ENCODE measurements around the gene XAB2. TPM values are rescaled to one million over a fixed set of nuclear protein-coding genes. Genes with fewer than 3 reads are reported as not detected.

XAB2 gene
- total RNA-seq, result 10 to 100 TPM in 3 of 4 donors, 1 to 10 TPM in 1; 10.0 to 41.7 (median 32.2) TPM

DNA sequence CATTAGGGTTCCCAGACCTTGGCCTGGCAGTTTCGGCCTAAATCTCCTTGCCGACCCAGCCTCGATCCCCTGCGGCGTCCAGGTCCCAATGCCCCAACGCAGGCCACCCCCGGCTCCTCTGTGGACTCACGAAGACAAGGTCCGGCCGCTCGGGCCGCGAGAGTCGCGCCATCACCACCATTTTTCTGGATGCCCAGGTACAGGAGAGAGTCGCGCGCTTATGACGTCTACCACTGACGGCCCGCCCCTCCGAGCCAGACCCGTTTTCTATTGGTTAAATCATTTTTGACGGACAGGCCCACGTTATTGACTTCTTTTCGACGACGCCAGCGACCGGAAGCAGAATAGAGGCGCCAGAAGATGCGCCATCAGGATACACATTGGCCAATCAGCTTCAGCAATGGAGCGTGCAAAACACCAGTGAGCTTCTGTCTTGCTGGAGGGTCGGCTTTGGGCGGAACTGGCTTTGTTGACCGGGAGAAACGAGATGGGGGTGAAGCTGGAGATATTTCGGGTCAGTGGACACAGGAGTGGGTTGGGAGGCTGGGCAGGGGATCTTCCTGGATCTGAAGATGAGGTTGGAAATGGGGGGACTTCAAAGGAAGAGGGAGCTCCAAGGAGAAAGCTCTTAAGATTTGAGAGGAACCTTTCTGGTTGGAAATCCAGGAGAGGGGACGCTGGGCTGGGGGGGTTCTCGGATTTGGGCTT lies at the start of gene XAB2, which contains the start of gene PET100:
Gene XAB2, minus strand, starts transcription at position 199 of the 708 bp plus-strand sequence. Its CDS starts 18 bp downstream, at position 181.
Gene PET100, plus strand, starts transcription at position 447 of the 708 bp plus-strand sequence. Its CDS starts 41 bp downstream, at position 488.
- intact Hi-C loops (cut with DNase I; ENCODE audit: low total_unique reads), result no loop called here
- Histone ChIP-seq H3K9me3 (no peaks in the 10 kb centered on the region), H3K27me3 (no peaks in the 10 kb centered on the region), H3K27ac (peak within 1 kb of the TSS; percentile 84 to 88), H3K4me1 (peaks cover 10 to 16% of the 10 kb centered on the region in 2 donors), H3K36me3 (no peaks in the 10 kb centered on the region), H3K4me3 (peak within 1 kb of the TSS; percentile 91 to 100)
- DNase-seq, result peak; percentile 96 to 98
- TF ChIP-seq POLR2A (IDR thresholded peaks at IDR 0.05), result peak; percentile 39 to 67
- TF ChIP-seq, protein P1, sequence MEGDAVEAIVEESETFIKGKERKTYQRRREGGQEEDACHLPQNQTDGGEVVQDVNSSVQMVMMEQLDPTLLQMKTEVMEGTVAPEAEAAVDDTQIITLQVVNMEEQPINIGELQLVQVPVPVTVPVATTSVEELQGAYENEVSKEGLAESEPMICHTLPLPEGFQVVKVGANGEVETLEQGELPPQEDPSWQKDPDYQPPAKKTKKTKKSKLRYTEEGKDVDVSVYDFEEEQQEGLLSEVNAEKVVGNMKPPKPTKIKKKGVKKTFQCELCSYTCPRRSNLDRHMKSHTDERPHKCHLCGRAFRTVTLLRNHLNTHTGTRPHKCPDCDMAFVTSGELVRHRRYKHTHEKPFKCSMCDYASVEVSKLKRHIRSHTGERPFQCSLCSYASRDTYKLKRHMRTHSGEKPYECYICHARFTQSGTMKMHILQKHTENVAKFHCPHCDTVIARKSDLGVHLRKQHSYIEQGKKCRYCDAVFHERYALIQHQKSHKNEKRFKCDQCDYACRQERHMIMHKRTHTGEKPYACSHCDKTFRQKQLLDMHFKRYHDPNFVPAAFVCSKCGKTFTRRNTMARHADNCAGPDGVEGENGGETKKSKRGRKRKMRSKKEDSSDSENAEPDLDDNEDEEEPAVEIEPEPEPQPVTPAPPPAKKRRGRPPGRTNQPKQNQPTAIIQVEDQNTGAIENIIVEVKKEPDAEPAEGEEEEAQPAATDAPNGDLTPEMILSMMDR (IDR thresholded peaks at IDR 0.05), result peak in 1 of 4 experiments; percentile 30

DNA sequence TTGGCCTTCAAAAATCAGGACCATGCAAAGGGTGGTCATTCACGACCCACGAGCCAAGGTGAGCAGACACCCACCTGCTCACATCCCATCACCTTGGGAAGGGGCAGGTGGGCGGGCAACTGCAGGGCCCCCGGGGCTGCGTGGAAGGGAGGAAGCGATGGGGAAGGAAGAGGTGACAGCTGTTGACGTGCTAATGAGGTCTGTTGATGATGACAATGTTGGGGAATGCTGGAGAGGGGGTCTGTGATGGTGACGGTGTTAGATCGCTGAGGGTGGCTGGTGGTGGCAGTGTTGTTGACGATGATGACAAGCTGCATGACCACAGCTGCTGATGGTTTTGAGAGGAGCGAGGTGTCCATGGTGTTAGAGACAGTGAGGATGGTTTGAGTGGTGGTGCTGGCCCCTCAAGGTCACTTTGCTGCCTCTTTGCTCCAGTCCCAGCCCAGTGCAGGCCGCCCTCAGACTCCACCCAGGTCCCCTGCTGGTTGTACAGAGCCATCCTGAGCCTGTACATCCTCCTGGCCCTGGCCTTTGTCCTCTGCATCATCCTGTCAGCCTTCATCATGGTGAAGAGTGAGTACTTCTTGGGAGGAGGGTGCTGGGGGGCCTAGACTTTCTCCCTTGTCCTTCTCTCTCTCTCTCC lies 48.4 kb upstream of the XAB2 start:
- no peak for TF ChIP-seq POLR2A (IDR thresholded peaks at IDR 0.05)
- intact Hi-C loops (cut with DNase I; ENCODE audit: low total_unique reads), result no loop called here
- Histone ChIP-seq H3K4me3 (no peak overlapping the region), H3K27me3 (no peaks in the 10 kb centered on the region), H3K4me1 (peaks cover 0 to 10% of the 10 kb centered on the region in 2 donors), H3K27ac (no peak overlapping the region), H3K36me3 (no peaks in the 10 kb centered on the region), H3K9me3 (no peaks in the 10 kb centered on the region)
- no peak for DNase-seq

DNA sequence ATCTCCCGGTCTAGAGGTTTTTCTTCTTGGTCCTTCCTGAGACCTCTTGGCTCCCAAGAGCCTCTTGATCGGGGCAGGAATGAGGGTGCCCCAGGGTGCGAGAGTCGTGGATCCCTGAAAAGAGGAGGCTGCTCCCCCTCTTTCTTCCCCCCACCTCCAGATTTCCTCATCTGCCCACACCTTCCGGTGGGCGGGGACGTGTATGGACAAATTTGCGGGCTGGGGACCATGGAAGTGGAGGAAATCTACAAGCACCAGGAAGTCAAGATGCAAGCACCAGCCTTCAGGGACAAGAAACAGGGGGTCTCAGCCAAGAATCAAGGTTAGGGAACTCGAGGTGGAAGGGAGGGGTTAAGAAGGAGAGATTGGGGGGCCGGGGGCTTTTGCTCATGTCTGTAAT lies 47.5 kb upstream of the XAB2 start, which contains the start of gene MCEMP1:
Gene MCEMP1, plus strand, starts transcription at position 237 of the 400 bp plus-strand sequence. Its CDS starts 31 bp downstream, at position 268.
- no peak for DNase-seq
- Histone ChIP-seq H3K27ac (no peak within 1 kb of the TSS), H3K9me3 (no peaks in the 10 kb centered on the region), H3K4me1 (peaks cover 0 to 5% of the 10 kb centered on the region in 2 donors), H3K4me3 (no peak within 1 kb of the TSS), H3K36me3 (no peaks in the 10 kb centered on the region), H3K27me3 (no peaks in the 10 kb centered on the region)
- no peak for TF ChIP-seq POLR2A (IDR thresholded peaks at IDR 0.05)
- TF ChIP-seq, protein P1 (IDR thresholded peaks at IDR 0.05), result no peak
- intact Hi-C loops (cut with DNase I; ENCODE audit: low total_unique reads), result no loop called here

DNA sequence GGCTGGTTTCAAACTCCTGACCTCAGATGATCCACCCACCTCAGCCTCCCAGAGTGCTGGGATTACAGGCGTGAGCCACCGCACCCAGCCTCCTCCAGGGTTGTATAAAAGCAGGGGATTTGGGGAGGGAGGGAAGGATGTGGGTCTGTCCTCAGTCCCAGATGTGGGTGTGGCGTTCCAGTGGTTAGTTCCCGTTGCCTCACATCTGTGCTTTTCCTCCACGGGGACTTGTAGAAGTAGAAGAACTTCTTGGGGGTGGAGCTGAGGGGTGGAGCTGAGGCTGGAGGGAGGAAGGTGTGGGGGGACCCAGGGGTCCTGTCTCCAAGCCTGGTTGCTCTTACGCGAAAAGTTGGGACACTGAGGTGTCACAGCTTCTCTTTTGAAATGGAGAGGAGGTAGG lies 47.0 kb upstream of the XAB2 start:
- Histone ChIP-seq H3K4me3 (no peak overlapping the region), H3K27ac (no peak overlapping the region), H3K27me3 (no peaks in the 10 kb centered on the region), H3K4me1 (peaks cover 0 to under 1% of the 10 kb centered on the region in 2 donors), H3K9me3 (no peaks in the 10 kb centered on the region), H3K36me3 (no peaks in the 10 kb centered on the region)
- no peak for DNase-seq
- intact Hi-C loops (cut with DNase I; ENCODE audit: low total_unique reads), result no loop called here
- TF ChIP-seq, protein P1 (IDR thresholded peaks at IDR 0.05), result no peak
- no peak for TF ChIP-seq POLR2A (IDR thresholded peaks at IDR 0.05)

DNA sequence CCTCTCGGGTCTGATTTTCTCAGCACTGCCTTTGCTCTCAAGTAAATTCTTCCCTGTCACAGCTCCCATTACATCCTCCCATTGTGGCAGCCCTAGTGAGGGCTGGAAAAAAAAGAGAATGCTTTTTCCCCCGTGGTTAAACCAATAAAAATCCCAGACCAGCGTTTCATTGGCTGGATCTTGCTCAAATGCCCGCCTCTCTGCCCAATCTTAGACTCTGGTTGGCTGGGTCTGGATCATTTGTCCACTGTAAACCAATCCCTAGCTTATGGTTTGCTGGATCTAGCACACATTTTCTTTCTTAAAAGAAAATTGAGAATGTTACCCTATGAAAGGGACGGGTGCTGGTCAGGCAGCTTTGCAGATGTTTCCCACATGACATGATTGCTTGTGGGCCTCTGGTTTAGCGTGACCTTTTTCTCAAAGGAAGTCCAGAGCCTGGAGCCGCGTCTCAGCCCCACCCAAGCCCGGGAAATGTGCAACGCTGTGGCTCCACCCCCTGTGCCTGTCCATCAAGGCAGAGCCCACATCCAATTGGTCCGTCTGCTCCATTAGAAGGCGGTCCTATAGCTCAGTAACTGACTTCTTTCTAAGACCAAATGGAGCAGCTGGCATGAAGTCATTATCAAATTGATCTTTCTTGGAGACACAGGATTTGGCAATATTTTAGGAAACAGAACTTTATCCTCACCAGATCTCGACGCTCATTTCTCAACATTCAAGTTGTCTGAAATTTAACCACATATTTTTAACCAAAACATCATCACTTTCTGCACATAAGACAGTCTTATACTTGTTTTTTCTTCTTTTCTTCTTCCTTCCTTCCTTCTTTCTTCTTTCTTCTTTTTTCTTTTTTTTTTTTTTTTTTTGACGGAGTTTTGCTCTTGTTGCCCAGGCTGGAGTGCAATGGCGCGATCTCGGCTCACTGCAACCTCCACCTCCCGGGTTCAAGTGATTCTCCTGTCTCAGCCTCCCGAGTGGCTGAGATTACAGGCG lies 45.0 kb upstream of the XAB2 start:
- TF ChIP-seq, protein P1 (IDR thresholded peaks at IDR 0.05), result no peak
- TF ChIP-seq POLR2A (IDR thresholded peaks at IDR 0.05), result no peak
- no peaks in the 10 kb centered on the region for H3K4me1 ChIP-seq
- H3K36me3 ChIP-seq, result no peaks in the 10 kb centered on the region
- H3K27me3 ChIP-seq, result no peaks in the 10 kb centered on the region
- no peak overlapping the region for H3K4me3 ChIP-seq
- H3K9me3 ChIP-seq, result no peaks in the 10 kb centered on the region
- H3K27ac ChIP-seq, result no peak overlapping the region
- intact Hi-C loops (cut with DNase I; ENCODE audit: low total_unique reads), result no loop called here
- DNase-seq, result peak in 1 of 2 donors; percentile 21

Measured in uterus (tissue), 4 donors.